ENCODE measurements around the gene IREB2.
"Not testable (repeated sequence)": the region's sequence is repeated elsewhere in the genome, so short reads cannot be mapped to it uniquely, and the experiment has no call there.

Gene IREB2

DNA sequence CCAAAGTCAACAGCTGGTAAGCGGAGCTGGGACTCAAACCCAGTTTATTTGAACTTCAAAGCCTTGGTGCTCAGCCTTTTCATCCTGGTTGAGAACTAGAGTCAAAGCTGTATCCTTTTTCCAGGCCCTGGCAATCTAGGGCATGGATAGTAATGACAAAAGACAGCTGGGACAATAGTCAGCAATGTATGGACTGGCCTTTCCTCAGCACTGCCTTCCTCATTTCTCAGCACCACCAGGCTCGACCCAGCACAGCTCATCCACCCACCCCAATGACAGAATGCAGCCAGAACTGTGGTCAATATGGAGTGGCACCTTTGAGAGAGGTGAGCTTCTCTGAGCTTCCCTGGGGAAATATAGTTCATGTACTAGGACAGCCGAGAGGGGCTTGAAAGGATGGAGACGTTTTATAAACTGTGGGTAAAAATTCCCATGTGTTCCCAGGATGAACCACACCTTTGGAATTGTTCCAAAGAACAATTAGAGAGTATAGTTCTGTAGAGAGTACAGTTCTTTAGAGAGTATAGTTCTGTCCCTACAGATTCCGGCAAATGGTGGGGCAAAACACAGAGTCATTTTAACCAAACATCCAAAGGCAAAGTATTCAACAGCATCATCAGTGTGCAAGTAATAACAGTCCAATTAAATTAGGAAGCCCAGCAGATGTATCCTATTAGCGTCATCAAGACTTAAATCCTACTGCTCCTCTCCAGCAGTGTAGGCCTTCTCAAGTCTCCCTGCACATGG, 30.2 kb upstream of the IREB2 start:
- no peak for FAIRE-seq

- no peak for FAIRE-seq
Observed at GRCh38 chr15:78408355-78408640, 29.7 kb upstream of the IREB2 start.

GRCh38 chr15:78408961-78409360, 29.1 kb upstream of the IREB2 start:
- FAIRE-seq: no peak

GRCh38 chr15:78411061-78411460, 27.0 kb upstream of the IREB2 start:
- FAIRE-seq: no peak

DNA sequence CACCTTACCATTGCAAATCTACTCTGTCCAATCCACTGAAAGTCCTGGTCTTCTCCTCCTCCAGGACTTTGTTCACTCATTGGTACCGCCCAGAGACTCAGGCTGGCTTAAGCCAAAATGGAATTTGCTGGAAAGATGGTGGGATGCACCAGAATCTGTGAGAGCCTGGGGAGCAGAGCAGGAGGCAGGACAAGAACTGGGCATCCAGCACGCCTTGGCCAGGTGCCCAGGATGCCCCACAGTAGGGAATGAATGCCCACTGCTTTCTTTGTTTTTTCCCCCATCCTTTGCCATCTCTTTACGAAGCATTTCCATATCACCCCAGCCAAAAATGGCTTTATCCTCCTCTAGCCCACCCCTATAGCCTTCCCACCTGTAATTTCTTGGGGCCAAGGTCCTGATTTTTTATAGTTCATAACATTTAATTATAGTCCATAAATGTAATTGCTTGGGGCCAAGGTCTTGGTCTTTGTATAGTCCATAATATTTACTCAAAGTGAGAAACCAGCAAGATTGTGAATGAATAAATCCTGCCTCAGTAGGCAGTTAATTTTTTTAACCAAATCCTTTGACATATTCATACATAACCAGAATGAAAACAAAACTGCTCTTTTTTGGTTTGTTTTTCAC, 23.3 kb upstream of the IREB2 start:
- FAIRE-seq: no peak

- FAIRE-seq: no peak
Observed at GRCh38 chr15:78415284-78415683, 22.7 kb upstream of the IREB2 start.

DNA sequence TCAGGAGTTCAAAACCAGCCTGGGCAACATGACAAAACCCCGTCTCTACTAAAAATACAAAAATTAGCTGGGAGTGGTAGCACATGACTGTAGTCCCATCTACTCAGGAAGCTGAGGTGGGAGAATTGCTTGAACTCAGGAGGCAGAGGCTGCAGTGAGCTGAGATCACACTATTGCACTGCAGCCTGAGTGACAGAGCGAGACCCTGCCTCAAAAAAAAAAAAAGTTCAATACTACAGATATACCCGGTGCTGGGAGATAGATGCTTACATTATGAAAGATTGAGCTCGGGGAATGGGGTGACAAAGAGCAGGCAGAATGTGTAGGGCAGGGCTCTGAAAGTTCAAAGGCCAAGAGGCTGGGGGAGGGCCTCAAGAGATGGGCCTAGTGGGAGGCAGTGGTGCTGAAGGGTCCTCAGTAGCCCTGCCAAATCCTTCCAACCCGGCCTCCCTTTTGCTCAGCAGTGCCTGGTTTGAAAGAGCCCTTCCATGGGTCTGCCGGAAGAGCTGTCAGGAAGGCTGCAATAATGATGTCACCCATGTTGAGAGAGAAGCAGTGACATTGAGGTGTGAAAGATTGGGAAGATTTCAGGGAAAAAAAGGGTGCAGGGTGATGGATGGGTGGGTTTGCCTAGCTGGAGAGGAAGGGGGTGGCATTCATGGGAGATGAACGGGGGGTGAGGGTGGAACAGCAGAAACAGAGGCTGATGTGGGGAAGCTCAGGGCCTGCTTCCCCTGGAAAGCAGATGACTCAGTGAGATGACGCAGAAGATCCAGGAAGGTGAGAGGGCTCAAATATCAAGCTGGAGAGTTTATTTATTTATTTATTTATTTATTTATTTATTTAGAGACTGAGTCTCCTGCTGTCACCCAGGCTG, 20.0 kb upstream of the IREB2 start:
- FAIRE-seq: no peak

DNA sequence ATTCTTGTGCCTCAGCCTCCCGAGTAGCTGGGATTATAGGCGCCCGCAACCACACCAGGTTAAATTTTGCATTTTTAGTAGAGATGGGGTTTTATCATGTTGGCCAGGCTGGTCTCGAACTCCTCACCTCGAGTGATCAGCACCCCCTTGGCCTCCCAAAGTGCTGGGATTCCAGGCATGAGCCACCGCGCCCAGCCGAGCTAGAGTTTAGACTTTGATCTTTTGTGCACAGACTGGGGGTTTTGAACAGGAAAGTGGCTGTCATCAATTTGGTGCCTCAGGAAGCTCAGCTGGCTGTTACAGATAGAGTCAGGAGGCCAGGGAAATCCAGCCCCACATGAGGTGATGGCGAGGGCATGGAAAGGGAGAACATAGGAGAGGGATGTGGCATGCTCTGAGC, 19.3 kb upstream of the IREB2 start:
- no peak for FAIRE-seq

- FAIRE-seq: no peak
Observed at GRCh38 chr15:78419367-78419766, 18.6 kb upstream of the IREB2 start.

- FAIRE-seq: no peak
Observed at GRCh38 chr15:78420220-78420619, 17.8 kb upstream of the IREB2 start.

DNA sequence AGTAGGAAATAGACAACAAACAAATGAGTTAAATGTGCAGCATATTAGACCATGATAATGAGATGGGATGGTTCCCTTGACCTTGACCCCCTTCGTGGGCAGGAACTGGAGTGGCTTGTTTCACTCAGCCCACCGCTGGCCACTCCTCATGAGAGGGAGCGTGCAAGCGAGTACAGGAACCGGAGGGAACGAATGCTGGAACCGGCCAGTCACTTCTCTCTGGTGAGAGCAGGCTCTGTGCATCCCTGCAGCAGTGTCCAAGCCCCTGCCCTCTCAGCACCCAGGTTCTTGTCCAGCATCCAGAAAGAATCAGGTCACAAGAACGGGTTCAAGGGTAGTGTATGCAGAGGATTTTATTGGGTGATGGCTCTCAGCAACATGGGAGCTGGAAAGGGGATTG, 17.2 kb upstream of the IREB2 start:
- FAIRE-seq: no peak

DNA sequence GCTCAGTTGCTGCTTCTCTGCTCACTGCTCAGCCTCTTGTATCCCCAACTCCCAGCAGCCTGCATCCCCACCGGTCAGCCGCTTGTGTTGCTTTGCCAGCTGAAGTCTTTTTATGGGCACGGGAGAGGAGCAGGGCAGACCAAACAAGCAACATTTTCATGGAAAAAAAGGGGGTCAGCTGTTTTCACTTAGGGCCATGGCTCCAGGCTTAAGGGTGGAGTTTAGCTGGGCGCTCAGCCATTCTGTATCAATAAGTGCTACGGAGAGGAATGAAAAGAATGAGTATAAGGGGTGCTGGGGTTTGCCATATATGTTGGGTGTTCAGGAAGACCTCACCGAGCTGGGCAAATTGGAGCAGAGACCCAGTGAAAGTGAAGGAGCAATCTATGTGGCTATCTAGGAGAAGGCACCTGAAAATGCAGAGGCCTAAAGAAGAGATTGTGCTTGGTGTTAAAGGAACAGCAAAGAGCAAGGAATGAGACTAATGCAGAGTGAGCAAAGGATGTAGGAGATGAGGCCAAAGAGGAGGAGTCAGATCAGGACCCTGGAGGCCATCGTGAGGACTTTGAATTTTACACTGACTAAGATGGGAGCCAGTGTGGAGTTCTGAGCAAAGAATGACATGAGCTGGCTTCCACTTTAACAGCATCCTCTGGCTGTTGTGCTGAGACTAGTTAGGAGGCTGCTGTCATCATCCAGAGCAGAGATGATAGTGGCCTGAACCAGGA, 16.6 kb upstream of the IREB2 start:
- FAIRE-seq: no peak

- peak; percentile 63 for FAIRE-seq
Observed at GRCh38 chr15:78422571-78423340, 15.3 kb upstream of the IREB2 start.

DNA sequence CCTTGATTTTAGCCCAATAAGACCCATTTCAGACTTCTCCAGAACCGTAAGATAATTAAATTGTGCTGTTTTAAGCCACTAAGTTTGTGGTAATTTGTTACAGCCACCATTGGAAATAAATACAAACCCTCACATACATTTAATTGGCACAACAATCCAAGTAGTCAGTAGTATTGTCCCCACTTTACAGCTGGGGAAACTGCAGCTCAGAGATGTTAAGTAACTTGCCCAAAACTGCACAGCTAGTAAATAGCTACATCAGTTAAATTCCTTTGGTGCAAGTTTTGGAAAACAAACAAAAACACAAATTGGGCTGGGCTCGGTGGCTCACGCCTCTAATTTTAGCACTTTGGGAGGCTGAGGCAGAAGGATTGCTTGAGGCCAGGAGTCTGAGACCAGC, 13.3 kb upstream of the IREB2 start:
- FAIRE-seq: no peak

GRCh38 chr15:78425643-78426042, 12.4 kb upstream of the IREB2 start:
- no peak for FAIRE-seq

GRCh38 chr15:78426300-78426699, 11.7 kb upstream of the IREB2 start:
- no peak for FAIRE-seq

DNA sequence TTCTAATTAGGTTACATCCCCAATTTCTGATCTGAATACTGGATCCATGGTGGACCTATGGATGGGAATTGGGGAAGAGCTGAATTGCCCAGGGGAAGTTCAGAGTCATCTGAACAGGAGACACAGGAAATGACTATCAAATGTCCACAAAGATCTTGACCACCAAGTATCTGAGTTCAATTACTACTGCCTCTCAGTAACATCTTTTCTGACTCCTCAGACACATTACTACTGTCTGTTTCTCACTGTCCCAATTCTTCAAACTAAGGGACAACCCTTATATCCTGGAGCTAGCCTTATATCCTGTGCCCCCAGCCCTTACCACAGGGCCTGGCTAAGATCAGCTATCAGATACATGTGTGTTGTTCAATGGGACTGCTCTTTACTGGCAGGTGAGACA, 10.1 kb upstream of the IREB2 start:
- no peak for FAIRE-seq

DNA sequence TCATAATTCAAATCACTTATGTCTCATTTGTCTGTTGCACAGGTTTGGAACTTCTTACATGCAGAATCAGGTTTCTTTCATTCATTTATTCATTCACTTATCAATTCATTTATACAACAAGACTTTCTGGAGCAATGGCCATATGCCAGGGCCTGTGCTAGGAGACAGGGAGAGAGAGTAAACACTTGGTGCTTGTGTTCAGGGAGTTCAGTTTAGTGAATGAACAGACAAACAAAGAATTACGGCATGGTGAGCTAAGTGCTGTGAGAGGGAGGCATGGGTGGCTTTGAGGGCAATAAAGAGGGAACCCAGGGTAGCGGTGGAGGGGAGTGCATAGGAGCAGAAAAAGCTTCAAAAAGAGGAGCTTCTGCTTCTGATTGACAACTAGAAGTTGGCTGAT, 8.5 kb upstream of the IREB2 start:
- no peak for FAIRE-seq

- no peak for FAIRE-seq
Observed at GRCh38 chr15:78431955-78432354, 6.1 kb upstream of the IREB2 start.

GRCh38 chr15:78432664-78433063, 5.4 kb upstream of the IREB2 start:
- no peak for FAIRE-seq

DNA sequence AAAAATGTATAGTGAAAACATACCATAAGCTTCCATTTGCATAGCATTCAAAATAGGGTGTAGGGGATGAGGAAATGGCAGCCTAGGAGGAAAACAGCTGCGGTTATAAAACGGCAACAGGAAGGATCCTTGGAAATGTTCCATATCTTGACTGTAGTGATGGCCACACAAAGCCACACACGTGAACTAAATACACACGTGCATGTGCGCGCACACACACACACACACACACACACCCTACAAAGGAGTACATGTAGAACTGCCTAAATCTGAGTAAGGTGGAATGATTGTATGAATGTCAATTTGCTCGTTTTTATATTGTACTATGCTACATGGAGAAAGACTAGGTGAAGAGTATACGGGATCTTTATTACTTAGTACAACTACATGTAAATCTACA, 3.9 kb upstream of the IREB2 start:
- FAIRE-seq: no peak

DNA sequence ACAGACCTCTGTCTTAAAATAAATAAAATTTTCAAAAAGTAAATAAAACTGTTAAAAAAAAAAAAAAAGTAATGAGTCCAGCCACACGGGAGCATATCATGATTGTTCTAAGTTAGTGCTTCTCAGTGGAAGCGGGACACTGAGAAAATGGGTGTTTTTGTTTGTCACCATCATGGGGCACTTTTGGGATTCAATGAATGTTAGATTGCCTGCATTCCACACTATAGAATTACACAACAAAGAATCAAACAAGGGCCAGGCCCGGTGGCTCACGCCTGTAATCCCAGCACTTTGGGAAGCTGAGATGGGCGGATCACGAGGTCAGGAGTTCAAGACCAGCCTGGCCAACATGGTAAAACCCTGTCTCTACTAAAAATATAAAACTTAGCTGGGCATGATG, 3.3 kb upstream of the IREB2 start:
- FAIRE-seq: not testable (repeated sequence)

Data from endometrium (tissue), 2 donors.